H9 (cell line): ENCODE data around the gene FAM200A. TPM values are rescaled to one million over a fixed set of nuclear protein-coding genes. Genes with fewer than 3 reads are reported as not detected.
A peak's percentile ranks its signal among the peaks of the same experiment; 100 is the strongest.

ENCODE experiments used
- DNase-seq: peaks from one replicate; pipeline ENCODE4 v3.0.0-alpha.2; 2017
- H2AFZ ChIP-seq: one replicate; pipeline ENCODE4 v1.6.1; 2013; ENCODE audit warnings: mild to moderate bottlenecking, low read length, control low read depth, moderate library complexity
- H2AK5ac ChIP-seq: 2 replicates; pipeline ENCODE4 v1.6.1; 2013; ENCODE audit warnings: low read length, control low read depth, mixed read lengths; ENCODE audit not compliant: insufficient read length
- H2BK120ac ChIP-seq: one replicate; pipeline ENCODE4 v1.6.1; 2013; ENCODE audit warnings: low read depth, mild to moderate bottlenecking, low read length, control low read depth, inconsistent platforms; ENCODE audit not compliant: poor library complexity, severe bottlenecking
- H2BK12ac ChIP-seq: 2 replicates; pipeline ENCODE4 v1.6.1; 2013; ENCODE audit warnings: low read length, control low read depth, mixed read lengths, low read depth; ENCODE audit not compliant: insufficient read length
- H2BK15ac ChIP-seq: 2 replicates; pipeline ENCODE4 v1.6.1; 2013; ENCODE audit warnings: low read depth, low read length, control low read depth
- H2BK20ac ChIP-seq: one replicate; pipeline ENCODE4 v1.6.1; 2013; ENCODE audit warnings: low read depth, mild to moderate bottlenecking, low read length, control low read depth, inconsistent platforms; ENCODE audit not compliant: poor library complexity, severe bottlenecking
- H2BK5ac ChIP-seq: 2 replicates; pipeline ENCODE4 v1.6.1; 2013; ENCODE audit warnings: low read length, control low read depth, mixed read lengths; ENCODE audit not compliant: insufficient read length
- H3K14ac ChIP-seq: 2 replicates; pipeline ENCODE4 v1.6.1; 2013; ENCODE audit warnings: low read length, control low read depth; ENCODE audit not compliant: insufficient read depth
- H3K18ac ChIP-seq: 2 replicates; pipeline ENCODE4 v1.6.1; 2013; ENCODE audit warnings: low read depth, mild to moderate bottlenecking, mixed read lengths, low read length, control low read depth; ENCODE audit not compliant: insufficient read length
- H3K23ac ChIP-seq: 2 replicates; pipeline ENCODE4 v1.6.1; 2013; ENCODE audit warnings: low read length, control low read depth, mixed read lengths, low read depth; ENCODE audit not compliant: insufficient read length
- H3K23me2 ChIP-seq: 2 replicates; pipeline ENCODE4 v1.6.1; 2013; ENCODE audit warnings: low read depth, mild to moderate bottlenecking, mixed read lengths, low read length, control low read depth; ENCODE audit not compliant: insufficient read length, poor library complexity, severe bottlenecking
- H3K27ac ChIP-seq: 2 replicates; pipeline ENCODE4 v1.5.1; 2013; ENCODE audit warnings: low read length, control low read depth, mixed read lengths, low read depth; ENCODE audit not compliant: insufficient read length
- H3K27me3 ChIP-seq: 2 replicates; pipeline ENCODE4 v1.6.1; 2013; ENCODE audit warnings: low read length, control low read depth, inconsistent platforms; ENCODE audit not compliant: insufficient read depth
- H3K4ac ChIP-seq: 2 replicates; pipeline ENCODE4 v1.6.1; 2013; ENCODE audit warnings: low read depth, mild to moderate bottlenecking, control low read depth, inconsistent platforms, low read length, moderate library complexity
- H3K4me1 ChIP-seq: 2 replicates; pipeline ENCODE4 v1.6.1; 2013; ENCODE audit warnings: low read length, control low read depth, inconsistent platforms; ENCODE audit not compliant: insufficient read depth
- H3K4me2 ChIP-seq: 2 replicates; pipeline ENCODE4 v1.6.1; 2013; ENCODE audit warnings: low read length, control low read depth, mixed read lengths; ENCODE audit not compliant: insufficient read length, insufficient read depth
- H3K56ac ChIP-seq: 2 replicates; pipeline ENCODE4 v1.6.1; 2013; ENCODE audit warnings: low read depth, mild to moderate bottlenecking, mixed read lengths, low read length, control low read depth; ENCODE audit not compliant: insufficient read length
- H3K79me1 ChIP-seq: 2 replicates; pipeline ENCODE4 v1.6.1; 2013; ENCODE audit warnings: low read depth, mild to moderate bottlenecking, moderate library complexity, low read length, control low read depth, inconsistent platforms; ENCODE audit not compliant: insufficient read depth, poor library complexity, severe bottlenecking
- H3K79me2 ChIP-seq: 2 replicates; pipeline ENCODE4 v1.6.1; 2013; ENCODE audit warnings: low read length, control low read depth, inconsistent platforms; ENCODE audit not compliant: insufficient read depth
- H3K9ac ChIP-seq: 2 replicates; pipeline ENCODE4 v1.6.1; 2013; ENCODE audit warnings: low read length, control low read depth, mixed read lengths; ENCODE audit not compliant: insufficient read length; ENCODE audit errors: extremely low read depth
- H3K9me3 ChIP-seq: one replicate; pipeline ENCODE4 v1.6.1; 2013; ENCODE audit warnings: low read depth, low read length, inconsistent platforms; ENCODE audit not compliant: control insufficient read depth
- H3T11ph ChIP-seq: one replicate; pipeline ENCODE4 v1.6.1; 2013; ENCODE audit warnings: mild to moderate bottlenecking, low read length, control low read depth, inconsistent platforms
- H4K20me1 ChIP-seq: one replicate; pipeline ENCODE4 v1.6.1; 2013; ENCODE audit not compliant: control insufficient read depth, insufficient read length, insufficient read depth
- H4K5ac ChIP-seq: 2 replicates; pipeline ENCODE4 v1.6.1; 2013; ENCODE audit warnings: low read depth, mild to moderate bottlenecking, mixed read lengths, low read length, control low read depth; ENCODE audit not compliant: insufficient read length
- H4K8ac ChIP-seq: replicated peaks from 2 replicates; pipeline ENCODE4 v1.6.1; 2013; ENCODE audit warnings: low read length, control low read depth, mixed read lengths, low read depth; ENCODE audit not compliant: insufficient read length
- H4K91ac ChIP-seq: 2 replicates; pipeline ENCODE4 v1.6.1; 2013; ENCODE audit warnings: low read depth, mild to moderate bottlenecking, moderate library complexity, mixed read lengths, low read length, control low read depth; ENCODE audit not compliant: insufficient read length
- H3K27ac Mint-ChIP-seq, 3 experiments: 2 replicates in 2 of 3; 3 replicates in 1 of 3; pipeline ENCODE4 v1.8.0; 2020 to 2021; ENCODE audit warnings: mixed read lengths in 3 of 3, mild to moderate bottlenecking in 1 of 3, moderate library complexity in 1 of 3
- H3K27me3 Mint-ChIP-seq: 2 replicates; pipeline ENCODE4 v1.8.0; 2021; ENCODE audit warnings: low read depth, mild to moderate bottlenecking, moderate library complexity, mixed read lengths
- H3K36me3 Mint-ChIP-seq, 3 experiments: 2 replicates in 2 of 3; 3 replicates in 1 of 3; pipeline ENCODE4 v1.8.0; 2020 to 2021; ENCODE audit warnings: low read depth in 3 of 3, mixed read lengths in 3 of 3; ENCODE audit not compliant: insufficient read depth in 1 of 3
- H3K4me1 Mint-ChIP-seq, 2 experiments: 2 replicates each; pipeline ENCODE4 v1.8.0; 2020; ENCODE audit warnings: mixed read lengths in 2 of 2
- H3K4me3 Mint-ChIP-seq, 2 experiments: 2 replicates in 1 of 2; 3 replicates in 1 of 2; pipeline ENCODE4 v1.8.0; 2020 to 2021; ENCODE audit warnings: mild to moderate bottlenecking in 2 of 2, mixed read lengths in 2 of 2, moderate library complexity in 1 of 2
- H3K9me3 Mint-ChIP-seq, 2 experiments: 2 replicates in 1 of 2; 3 replicates in 1 of 2; pipeline ENCODE4 v1.8.0; 2020; ENCODE audit warnings: mild to moderate bottlenecking in 2 of 2, mixed read lengths in 2 of 2, moderate library complexity in 1 of 2
- CTCF ChIP-seq: fragments of 200-600 bp; sonication (generic); conservative IDR thresholded peaks from 3 replicates; pipeline ENCODE4 v1.8.0; 2021; ENCODE audit warnings: antibody characterized with exemption, mild to moderate bottlenecking
- WGBS: extraction: QIAGEN DNeasy Blood & Tissue Kit; methylation state at CpG from one replicate; pipeline ENCODE4 v1.1.7; 2013; ENCODE audit warnings: missing lambda C conversion rate, low lambda C conversion rate, mixed read lengths; ENCODE audit not compliant: insufficient read length; ENCODE audit errors: extremely low coverage; 5-methylcytosine and 5-hydroxymethylcytosine counted together
- total RNA-seq: library from RNA; stranded (reverse); gene quantifications from 2 replicates; pipeline ENCODE4 v1.2.1, GENCODE V29; 2021

FAM200A gene
- total RNA-seq, 1 experiment from 2014 or later, result 7.8 TPM

GRCh38 chr7:99562114-99562784 is 10.3 kb upstream of the FAM200A start:
- H3K27ac ChIP-seq, result no peak overlapping the region
- H3K4me1 ChIP-seq, result no peaks in the 10 kb centered on the region
- H4K91ac ChIP-seq, result no peak overlapping the region
- H3K56ac ChIP-seq, result no peak overlapping the region
- peaks cover 4% of the 10 kb centered on the region; the same call in 1 of the 2 replicates for H3K79me2 ChIP-seq
- H3K9me3 Mint-ChIP-seq, result no peaks in the 10 kb centered on the region
- H3K4me1 Mint-ChIP-seq, result peaks cover 3% of the 10 kb centered on the region in 2 experiments
- no peaks in the 10 kb centered on the region for H3K27me3 ChIP-seq
- H3K4ac ChIP-seq, result no peak overlapping the region
- peaks cover 41 to 58% (median 56%) of the 10 kb centered on the region in 3 experiments for H3K36me3 Mint-ChIP-seq
- H3K4me2 ChIP-seq, result no peak overlapping the region
- H3K9me3 ChIP-seq, result no peaks in the 10 kb centered on the region
- TF ChIP-seq CTCF, result no peak
- H3K27me3 Mint-ChIP-seq, result no peaks in the 10 kb centered on the region
- no peak overlapping the region for H2BK5ac ChIP-seq
- H3K18ac ChIP-seq, result no peak overlapping the region
- H2BK120ac ChIP-seq, result no peak overlapping the region
- H3K4me3 Mint-ChIP-seq, result no peak overlapping the region
- no peak overlapping the region for H2BK15ac ChIP-seq
- no peak overlapping the region for H3K14ac ChIP-seq
- H3T11ph ChIP-seq, result no peak overlapping the region
- no peak overlapping the region for H2AK5ac ChIP-seq
- DNase-seq, result no peak
- H3K79me1 ChIP-seq, result peaks cover 3% of the 10 kb centered on the region
- H4K8ac ChIP-seq, result no peak overlapping the region
- H2AFZ ChIP-seq, result no peak overlapping the region
- H3K9ac ChIP-seq, result peak overlapping the region; percentile 13
- H3K23me2 ChIP-seq, result no peaks in the 10 kb centered on the region
- H2BK12ac ChIP-seq, result no peak overlapping the region
- no peaks in the 10 kb centered on the region for H4K20me1 ChIP-seq
- WGBS, result no CpG with 5 or more reads among the region's 9 CpGs
- H3K23ac ChIP-seq, result no peak overlapping the region
- no peak overlapping the region for H3K27ac Mint-ChIP-seq
- H2BK20ac ChIP-seq, result no peak overlapping the region
- H4K5ac ChIP-seq, result no peak overlapping the region
